NCI-H1048 (cell line): ENCODE data around the gene TNRC6B.
"Not testable (repeated sequence)": the region's sequence is repeated elsewhere in the genome, so short reads cannot be mapped to it uniquely, and the experiment has no call there.

Source experiments
- DNase-seq: peaks from one replicate; lab custom pipeline; 2025; lab: John Stamatoyannopoulos, UW

Gene TNRC6B

GRCh38 chr22:40213478-40213877, 35.8 kb downstream of the TNRC6B start:
- DNase-seq, result no peak

GRCh38 chr22:40215266-40215665, 37.5 kb downstream of the TNRC6B start:
- no peak for DNase-seq

GRCh38 chr22:40216041-40216756, 38.5 kb downstream of the TNRC6B start:
- DNase-seq, result no peak

- no peak for DNase-seq
Measured at GRCh38 chr22:40218152-40218551, 40.4 kb downstream of the TNRC6B start.

- DNase-seq, result no peak
Measured at GRCh38 chr22:40218723-40219294, 41.1 kb downstream of the TNRC6B start.

GRCh38 chr22:40220316-40221054, 42.8 kb downstream of the TNRC6B start:
- DNase-seq, result no peak

GRCh38 chr22:40221055-40221414, 43.3 kb downstream of the TNRC6B start:
- no peak for DNase-seq

GRCh38 chr22:40222979-40223378, 45.3 kb downstream of the TNRC6B start:
- not testable (repeated sequence) for DNase-seq

- no peak for DNase-seq
Measured at GRCh38 chr22:40224702-40225101, 47.0 kb downstream of the TNRC6B start.

GRCh38 chr22:40226620-40227019, 48.9 kb downstream of the TNRC6B start:
- DNase-seq, result no peak

- DNase-seq, result no peak
Measured at GRCh38 chr22:40231618-40232313, 54.0 kb downstream of the TNRC6B start.

- DNase-seq, result no peak
Measured at GRCh38 chr22:40232624-40233023, 54.9 kb downstream of the TNRC6B start.

GRCh38 chr22:40233886-40234285, 56.2 kb downstream of the TNRC6B start:
- DNase-seq, result no peak

GRCh38 chr22:40234658-40235057, 56.9 kb downstream of the TNRC6B start:
- DNase-seq, result no peak

- DNase-seq, result no peak
Measured at GRCh38 chr22:40235308-40235707, 57.6 kb downstream of the TNRC6B start.

GRCh38 chr22:40236131-40236665, 58.5 kb downstream of the TNRC6B start:
- no peak for DNase-seq

GRCh38 chr22:40237241-40237640, 59.5 kb downstream of the TNRC6B start:
- no peak for DNase-seq

- no peak for DNase-seq
Measured at GRCh38 chr22:40237788-40238424, 60.2 kb downstream of the TNRC6B start.

GRCh38 chr22:40238425-40239344, 61.0 kb downstream of the TNRC6B start:
- DNase-seq, result no peak

- no peak for DNase-seq
Measured at GRCh38 chr22:40239345-40239683, 61.6 kb downstream of the TNRC6B start.

- DNase-seq, result no peak
Measured at GRCh38 chr22:40240160-40240559, 62.4 kb downstream of the TNRC6B start.
